ENCODE data around the gene CARNS1.

CARNS1 gene

DNA sequence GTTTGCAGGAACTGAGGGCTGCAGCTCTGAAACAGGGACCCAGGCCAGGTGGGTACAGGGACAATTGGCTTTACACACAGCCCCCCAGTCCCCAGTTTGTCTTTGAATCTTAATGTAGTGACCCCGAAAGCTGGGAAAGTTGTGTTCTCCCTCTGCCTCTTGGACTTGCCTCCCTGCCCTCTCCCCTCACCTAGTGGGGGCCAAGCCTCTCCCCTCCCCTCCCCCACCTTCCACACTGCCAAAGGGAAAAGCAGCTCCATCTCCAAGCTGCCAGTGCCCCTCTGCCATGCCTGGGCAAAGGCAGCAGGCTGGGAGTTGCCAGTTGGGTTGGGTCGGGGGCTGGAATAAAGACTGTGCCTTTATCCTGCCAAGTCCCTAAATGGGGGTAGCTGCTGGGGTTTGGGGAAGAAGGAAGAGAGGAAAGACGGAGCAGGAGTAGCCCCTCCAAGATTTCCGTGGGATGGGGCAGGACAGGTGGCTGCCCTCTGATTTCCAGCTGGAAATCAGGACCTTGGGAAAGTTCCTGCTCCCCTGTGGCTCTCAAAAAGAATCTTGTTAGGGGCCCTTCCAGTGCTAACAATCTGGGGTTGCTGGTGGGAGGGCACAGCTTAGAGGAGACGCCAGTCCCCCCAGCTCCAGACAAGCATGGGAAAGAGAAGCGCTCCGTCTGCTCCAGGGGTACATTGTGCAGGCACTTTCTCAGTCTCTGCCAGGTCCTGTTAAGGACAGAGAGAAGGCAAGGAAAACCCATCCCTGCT, 39.2 kb upstream of the CARNS1 start:
- no peak for DNase-seq

DNA sequence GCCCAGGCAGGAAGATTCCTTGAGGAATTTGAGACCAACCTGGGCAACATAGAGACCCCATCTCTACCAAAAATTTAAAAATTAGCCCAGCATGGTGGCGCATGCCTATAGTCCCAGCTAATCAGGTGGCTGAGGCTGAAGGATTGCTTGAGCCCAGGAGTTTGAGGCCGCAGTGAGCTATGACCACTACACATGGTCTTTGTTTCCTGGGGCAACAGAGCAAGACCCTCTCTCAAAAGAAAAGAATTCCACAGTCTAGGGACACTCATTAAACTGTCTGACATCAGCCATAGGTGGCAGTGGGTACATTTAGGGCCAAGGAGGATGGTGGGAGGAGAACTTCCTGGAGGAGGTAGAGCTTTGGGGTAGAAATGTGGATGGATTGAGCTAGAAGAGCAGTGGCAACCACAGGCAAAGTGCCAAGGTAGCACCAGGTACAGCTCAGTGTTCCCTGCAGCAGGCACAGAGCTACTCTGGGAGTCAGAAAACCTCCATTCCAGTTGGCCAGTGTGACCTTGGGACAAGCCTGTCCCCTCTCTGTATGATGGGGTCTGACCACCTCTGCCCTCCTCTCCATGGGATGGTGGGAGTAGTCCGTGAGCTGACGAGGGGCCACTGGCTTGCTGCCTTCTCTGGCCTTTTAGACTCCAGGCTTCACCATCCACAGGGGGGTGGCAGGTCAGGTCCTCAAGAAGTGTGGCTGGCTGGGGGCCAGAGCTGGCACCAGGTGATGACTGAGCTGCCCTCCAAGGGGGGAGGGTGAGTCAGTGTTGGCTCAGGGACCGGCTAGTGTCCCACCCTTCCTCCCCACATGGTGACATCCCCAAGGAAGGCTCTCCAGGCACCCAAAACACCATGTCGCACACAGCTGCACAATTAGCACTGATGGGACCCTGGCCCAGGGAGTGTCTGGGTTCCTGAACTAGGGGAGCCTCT, 38.3 kb upstream of the CARNS1 start:
- no peak for DNase-seq

DNA sequence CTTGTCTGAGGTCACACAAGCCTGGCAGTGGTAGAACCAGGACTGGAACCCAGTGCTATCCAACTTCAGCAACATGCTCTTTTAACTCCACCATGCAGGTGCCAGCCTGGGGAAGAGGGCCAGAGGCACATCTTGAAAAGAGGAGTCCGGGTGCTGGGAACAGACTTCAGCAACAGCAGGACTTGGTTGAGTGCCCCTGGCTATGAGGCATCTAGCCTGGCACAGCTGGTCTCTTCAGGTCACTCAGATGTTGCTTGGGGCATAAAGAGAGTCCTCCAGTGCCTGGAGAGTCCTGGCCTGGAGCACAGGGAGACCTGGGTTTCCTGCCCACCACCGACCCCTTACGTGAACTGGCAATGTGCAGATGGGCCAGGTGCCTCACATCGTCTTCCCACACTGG, 36.9 kb upstream of the CARNS1 start:
- no peak for DNase-seq

DNA sequence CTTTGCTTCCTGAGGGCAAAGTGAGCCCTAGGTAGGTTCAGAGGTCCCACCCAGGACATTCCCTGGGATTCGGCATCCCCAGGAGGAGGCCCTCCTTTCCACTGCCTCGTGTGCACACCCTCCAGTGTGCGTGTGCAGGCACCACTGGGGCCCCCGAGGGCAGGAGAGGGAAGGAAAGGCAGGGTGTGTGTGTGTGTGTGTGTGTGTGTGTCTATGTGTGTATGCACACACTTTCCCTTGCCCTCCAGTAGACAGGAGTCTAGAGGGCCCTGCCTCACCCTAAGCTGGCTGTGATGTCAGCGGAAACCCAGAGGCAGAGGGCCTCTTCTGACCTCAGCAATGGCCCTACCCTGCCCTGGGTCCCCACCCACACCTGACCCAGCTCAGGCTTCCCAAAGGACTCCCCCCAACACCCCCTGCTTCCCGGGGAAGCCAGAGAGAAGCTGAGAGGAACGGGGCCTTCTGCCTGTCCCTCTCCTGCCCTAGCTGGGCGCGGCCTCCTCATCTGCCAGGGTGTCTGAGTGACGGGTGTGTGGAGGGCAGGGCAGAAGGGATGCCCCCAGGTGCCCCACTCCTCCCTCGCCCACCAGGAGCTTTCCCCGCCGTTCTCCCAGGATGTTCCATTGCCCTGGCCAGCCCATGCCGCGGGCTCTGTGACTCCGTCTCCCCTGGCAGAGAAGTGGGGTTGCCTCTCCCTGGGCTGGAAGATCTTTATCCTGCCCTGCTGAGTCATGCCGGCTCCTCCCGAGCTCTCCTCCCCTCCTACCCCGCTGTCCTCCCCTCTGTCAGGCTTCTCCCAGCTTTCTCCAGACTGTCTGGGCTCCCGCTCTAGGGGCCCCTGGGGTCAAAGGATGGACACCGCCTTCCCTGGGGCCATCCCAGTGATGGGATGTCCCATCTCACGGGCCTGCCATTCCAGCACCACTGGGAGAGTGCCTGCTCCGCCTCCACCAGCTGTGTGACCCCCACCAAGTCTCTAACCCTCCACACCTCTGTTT, 36.1 kb upstream of the CARNS1 start:
- peak; percentile 65 to 83 (median 71) for DNase-seq

DNA sequence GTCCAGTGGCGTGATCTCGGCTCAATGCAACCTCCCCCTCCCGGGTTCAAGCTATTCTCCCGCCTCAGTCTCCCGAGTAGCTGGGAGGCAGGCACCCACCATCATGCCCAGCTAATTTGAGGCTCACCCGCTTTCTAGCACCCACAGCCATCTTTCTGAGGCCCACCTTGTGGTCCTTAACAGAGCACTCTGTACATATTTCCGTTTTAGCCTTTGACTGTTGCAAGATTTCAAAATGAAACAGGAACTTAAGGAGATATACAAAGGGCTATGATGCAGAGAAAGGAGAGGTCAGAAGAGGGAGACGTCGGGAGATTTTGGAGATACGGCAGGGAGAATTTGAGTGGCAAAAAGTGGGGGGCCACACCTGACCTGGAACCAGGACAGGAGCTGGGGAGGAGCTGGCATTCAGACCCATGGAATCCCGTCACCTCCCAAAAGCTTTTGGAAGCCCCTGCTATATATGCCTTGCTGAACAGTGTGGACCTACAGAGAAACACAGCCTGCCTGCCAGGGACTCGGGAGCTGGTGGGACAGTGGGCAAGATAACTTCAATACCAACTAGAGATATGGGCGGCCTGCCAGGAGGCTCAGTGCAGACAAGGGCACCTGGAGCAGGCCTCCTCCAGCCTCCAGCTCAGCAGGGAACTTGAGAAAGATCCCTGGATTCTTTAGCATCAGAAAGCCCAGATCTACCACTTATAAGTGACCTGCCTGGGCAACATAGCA, 34.1 kb upstream of the CARNS1 start:
- peak; percentile 57 to 85 (median 84) for DNase-seq

DNA sequence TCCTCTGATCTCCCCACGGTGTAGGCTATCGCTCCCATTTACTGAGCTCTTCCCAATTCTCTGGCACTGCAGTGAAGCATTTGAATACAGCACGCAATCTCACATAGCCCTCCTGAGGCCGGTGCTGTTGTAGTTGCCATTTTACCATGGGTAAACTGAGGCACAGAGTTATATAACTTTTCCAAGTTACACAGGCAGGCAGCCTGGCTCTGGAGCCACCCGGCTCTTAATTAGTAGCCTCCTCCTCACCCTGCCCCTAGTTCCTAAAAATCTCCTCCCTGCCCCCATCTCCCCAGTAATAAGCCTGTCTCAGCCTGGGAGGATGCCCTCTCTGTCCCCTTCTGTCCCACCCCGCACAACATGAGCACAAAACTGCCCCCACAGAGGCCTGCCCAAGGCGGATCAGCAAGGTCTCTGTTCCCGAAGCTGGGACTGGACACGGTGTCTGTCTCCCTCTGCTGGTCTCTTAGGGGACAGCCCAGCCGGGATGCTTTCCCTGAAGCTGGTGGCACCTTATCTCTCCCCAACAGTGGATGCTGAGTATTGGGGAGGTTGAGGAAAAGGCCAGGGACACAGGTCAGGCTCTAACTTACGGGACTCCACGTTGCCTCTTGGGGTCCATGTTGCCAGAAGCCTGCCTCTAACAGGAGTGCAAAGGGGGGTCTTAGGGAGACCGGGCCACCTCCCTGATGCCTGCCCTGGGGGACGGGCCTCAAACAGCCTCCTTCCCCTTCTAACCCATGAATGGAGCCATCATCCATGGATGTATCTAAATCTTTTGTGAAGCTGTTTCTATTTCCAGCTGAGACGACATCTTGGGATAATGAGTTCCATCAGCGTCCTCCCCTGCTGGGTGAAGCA, 33.0 kb upstream of the CARNS1 start:
- peak; percentile 86 to 90 (median 90) for DNase-seq

DNA sequence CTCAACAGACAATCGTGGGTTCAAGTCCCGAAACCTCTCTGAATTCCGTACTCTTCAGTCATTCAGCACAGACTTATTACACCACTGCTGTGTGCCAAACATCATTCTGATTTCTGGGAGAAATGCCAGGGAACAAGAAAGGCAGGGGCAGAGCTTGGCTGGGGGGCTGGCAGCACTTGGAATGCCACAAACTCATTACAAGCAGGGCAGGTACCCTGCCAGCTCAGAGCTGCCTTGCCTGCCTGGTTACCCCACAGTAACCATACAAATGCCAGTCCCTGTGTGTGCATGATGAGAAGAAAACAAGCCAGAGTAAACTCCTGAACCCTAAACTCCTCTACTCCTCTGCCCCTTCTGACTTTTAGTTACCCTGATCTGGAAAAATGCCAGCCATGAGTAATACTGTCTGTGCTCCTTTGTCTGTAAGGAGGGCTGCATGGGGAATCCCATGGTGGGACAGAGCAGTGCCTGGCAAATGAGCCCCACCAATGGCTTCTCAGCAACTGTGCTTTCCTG, 30.6 kb upstream of the CARNS1 start:
- DNase-seq = peak; percentile 50 to 67 (median 51)

DNA sequence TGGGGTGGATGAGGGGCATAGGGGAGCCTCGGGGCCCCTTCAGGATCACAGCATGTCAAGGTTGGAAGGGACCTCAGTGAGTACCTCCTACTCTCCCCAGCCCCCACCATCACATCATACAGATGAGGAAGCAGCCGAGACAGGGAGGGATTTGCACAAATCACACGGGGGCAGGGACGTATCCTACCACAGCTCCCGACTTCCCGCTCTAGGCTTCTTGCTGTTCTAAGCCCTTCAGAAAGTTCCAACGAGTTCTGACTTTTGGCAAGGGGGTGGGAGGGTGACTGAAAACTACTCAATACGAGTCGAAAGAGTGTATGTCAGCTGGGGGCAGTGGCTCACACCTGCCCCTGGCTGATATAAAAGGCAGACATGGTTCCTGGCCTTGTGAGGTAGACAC, 28.4 kb upstream of the CARNS1 start:
- DNase-seq = peak; percentile 57 to 74 (median 62)

DNA sequence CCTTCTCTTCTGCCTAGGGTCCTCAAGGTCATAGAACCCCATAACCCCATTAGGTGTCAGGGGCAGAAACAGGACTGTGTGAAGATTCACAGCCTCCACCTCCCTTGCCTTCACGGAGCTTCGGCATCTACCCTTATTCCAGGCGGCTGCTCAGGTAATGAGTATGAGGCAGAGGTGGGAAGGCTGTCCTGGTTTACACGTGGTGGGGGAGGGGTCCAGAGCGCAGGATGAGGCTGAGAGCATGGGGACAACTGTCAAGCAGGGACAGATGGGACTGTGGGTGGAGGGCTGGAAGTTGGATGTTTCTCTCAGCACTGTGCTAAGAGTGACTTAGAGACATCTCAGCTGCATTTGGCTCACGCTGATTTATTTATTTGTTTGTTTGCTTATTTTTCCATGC, 28.0 kb upstream of the CARNS1 start:
- DNase-seq = no peak

DNA sequence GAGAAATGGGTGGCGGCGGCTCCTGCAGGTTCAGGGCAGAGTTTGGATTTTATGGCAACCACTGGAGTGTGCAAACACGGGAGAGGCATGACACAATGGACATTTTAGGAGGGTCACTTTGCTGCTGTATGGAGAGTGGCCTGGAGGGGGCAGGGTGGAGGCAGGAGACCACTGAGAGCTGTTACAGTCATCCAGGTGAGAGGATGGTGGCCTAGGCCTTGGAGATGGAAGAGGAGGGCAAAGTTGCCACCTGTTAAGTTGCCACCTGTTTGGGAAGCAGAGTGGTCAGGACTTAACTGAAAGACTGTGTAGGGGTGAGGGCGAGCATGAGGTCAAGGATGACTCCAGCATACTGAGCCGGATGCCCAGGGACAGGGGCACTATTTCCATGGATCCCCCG, 26.0 kb upstream of the CARNS1 start:
- peak; percentile 40 to 58 (median 45) for DNase-seq

DNA sequence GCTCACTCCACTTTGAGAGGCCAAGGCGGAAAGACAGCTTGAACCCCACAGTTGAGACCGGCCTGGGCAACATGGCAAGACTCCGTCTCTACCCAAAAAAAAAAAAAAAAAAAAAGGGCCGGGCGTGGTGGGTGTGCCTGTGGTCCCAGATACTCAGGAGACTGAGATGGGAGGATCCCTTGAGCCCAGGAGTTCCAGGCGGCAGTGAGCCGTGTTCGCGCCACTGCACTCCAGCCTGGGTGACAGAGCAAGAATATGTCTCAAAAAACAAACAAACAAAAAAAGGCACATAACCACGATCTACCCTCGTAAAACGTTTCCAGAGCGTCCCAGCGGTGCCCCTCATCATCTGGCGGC, 24.6 kb upstream of the CARNS1 start:
- DNase-seq = no peak

DNA sequence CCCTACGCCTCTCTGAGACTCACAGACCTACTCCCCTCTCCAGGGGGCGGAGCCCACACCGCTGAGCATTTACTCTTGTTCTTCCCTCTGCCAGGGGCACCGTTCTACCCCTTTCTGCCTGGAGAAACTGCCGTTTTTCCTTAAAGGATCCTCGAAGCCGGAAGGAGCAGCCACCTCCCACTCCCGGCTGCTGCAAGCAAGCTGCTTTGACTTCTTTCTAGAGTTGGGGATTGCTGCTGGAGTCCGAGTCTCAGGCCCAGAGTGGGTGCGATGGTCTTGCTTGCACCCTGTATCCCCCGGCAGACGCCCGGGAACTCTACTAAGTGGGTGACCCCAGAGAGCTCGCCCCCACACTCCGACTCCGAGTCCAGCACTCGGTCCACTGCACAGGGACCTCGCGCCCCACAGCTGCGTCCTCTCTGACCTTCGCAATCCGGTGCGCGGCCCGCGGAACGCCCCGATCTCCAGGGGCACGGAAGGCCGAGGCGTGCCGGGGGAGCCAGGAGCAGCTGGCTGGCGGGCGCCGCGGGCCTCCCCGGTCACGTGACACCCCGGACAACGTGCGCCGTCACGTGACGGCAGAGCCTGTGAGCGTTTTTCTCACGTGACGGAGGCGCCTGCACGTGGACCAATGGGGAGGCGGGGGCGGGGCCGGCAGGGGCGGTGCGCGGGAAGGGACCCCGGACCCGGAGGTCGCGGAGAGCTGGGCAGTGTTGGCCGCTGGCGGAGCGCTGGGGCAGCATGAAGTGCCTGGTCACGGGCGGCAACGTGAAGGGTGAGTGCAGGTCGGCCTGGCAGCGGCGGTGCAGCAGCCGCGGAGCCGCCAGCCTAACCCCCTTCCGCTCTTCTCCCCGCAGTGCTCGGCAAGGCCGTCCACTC, 23.9 kb upstream of the CARNS1 start, which contains the start of gene RAD9A:
Gene RAD9A, plus strand, starts transcription at position 683 of the 879 bp plus-strand sequence. Its CDS starts 59 bp downstream, at position 742.
- peak; percentile 94 to 97 (median 97) for DNase-seq

DNA sequence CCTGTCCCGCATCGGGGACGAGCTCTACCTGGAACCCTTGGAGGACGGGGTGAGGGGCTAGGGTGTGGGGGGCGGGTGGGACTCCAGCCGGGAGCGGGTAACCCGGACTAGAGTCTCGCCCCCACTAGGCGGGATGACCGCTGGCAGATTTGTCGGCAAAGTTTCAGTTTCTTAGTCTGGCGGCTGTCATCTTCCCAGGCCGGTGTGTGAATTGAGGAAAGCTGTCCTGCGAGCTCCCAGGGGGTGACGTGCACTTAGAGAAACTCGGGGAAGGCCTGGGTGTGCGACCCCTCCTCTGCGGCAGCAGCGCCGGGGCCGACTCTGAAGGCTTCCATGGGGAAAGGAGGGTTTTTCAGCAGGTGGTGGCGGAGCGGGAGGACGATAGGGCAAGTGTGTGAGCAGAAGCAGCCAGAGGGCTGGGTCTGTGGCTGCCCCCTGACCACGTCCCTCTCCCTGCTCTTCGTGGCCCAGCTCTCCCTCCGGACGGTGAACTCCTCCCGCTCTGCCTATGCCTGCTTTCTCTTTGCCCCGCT, 23.2 kb upstream of the CARNS1 start:
- peak; percentile 46 to 63 (median 60) for DNase-seq

DNA sequence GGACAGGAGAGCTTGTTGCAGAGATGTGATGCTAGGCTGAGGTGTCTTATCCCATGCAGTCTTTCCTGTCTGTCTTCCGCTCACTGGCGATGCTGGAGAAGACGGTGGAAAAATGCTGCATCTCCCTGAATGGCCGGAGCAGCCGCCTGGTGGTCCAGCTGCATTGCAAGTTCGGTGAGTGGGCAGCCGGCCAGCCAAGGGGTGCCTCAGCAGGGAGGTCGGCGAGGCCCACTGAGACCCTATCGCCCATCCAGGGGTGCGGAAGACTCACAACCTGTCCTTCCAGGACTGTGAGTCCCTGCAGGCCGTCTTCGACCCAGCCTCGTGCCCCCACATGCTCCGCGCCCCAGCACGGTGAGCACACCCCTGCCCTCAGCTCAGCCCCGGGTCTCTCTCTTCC, 22.0 kb upstream of the CARNS1 start:
- DNase-seq = no peak

DNA sequence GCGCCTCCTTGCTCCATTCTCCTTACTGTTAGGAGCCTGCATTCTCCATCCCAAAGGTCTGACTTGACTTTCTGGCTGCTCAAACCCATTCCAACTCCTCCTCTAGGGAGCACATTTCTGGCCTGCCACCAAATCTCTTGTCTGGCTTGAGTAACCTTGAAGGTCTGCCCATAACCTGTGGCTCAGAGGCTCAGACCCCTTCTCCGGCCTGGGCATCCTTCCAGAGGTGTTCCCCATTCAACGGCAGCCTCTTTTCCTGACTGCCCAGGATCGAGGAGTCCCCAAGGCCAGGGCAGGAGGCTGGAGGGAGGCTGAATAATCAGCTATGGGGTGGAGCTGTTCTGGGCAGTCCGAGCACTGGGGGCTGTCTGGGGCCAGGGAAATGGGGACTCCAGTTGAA, 21.5 kb upstream of the CARNS1 start:
- no peak for DNase-seq

DNA sequence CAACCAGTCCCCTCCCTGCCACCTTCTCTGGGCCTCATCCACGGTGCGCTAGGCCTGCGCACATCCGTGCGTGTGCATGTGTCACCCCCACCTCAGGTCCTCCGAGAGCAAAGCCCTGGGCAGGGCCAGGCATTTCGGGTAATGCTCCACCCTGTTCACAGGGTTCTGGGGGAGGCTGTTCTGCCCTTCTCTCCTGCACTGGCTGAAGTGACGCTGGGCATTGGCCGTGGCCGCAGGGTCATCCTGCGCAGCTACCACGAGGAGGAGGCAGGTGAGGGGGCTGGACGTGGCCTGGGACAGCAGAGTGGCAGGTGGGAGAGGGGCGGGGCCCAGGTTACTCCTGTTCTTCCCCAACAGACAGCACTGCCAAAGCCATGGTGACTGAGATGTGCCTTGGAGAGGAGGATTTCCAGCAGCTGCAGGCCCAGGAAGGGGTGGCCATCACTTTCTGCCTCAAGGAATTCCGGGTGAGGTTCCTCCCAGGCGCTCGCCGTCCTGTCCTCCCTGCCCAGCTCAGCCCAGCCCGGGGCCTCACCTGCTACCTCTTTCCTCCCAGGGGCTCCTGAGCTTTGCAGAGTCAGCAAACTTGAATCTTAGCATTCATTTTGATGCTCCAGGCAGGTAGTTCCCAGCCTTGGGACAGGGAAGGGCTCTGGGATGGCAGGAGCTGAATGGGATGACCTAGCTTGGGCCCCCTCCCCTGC, 19.8 kb upstream of the CARNS1 start:
- DNase-seq = no peak

DNA sequence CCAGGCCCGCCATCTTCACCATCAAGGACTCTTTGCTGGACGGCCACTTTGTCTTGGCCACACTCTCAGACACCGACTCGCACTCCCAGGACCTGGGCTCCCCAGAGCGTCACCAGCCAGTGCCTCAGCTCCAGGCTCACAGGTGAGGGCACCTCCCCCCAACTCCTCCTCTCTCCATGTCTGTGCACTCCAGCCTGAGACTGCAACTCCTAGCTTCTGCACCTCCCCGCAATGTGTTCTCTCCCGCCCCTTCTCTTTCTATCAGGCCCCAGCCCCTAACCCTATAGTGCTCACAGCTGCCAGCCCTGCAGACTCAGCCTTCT, 19.3 kb upstream of the CARNS1 start:
- no peak for DNase-seq

DNA sequence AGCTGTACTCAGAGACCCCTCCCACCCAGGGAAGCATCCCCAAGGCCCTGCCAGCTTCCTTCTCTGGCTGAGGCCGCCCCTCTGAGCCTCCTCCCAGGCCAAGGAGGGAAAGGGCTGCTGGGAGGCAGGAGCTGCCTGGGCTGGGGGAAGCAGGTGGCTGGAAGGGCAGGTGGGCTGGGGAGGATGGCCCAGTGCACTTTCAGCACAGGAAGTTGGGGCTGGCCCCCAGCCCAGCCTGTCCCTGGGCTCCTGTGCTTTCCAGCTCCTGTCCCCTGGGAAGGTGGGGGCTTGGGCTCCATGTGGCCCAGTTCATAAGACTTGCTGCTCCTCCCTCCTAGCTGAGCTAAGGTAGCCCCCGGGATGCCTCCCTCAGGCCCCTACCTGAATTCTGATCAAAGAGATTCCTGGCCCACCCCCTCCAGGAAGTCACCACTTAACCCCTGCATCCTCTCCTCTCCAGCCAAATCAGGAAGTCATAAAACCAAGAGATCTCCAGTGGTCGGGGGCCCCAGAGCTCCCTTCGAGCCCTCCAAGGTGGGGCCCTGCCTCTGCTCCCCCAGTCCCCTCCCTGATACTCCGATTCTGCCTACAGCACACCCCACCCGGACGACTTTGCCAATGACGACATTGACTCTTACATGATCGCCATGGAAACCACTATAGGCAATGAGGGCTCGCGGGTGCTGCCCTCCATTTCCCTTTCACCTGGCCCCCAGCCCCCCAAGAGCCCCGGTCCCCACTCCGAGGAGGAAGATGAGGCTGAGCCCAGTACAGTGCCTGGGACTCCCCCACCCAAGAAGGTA, 18.7 kb upstream of the CARNS1 start:
- DNase-seq = no peak

All from suppressor macrophage treated with lipopolysaccharide for 1 hour (primary cell).